Measurements from ENCODE around the gene CHN1.

GRCh38 chr2:174776223-174776622 is 229.0 kb downstream of the CHN1 start:
- no peak for TF ChIP-seq POLR2A (IDR thresholded peaks at IDR 0.05)
- TF ChIP-seq CTCF (IDR thresholded peaks at IDR 0.05), result no peak
